Measurements from ENCODE around the gene NPAS2.
A peak's percentile ranks its signal among the peaks of the same experiment; 100 is the strongest.

NPAS2 gene

GRCh38 chr2:101026923-101027469 lies 207.1 kb downstream of the NPAS2 start:
- DNase-seq: no peak

DNA sequence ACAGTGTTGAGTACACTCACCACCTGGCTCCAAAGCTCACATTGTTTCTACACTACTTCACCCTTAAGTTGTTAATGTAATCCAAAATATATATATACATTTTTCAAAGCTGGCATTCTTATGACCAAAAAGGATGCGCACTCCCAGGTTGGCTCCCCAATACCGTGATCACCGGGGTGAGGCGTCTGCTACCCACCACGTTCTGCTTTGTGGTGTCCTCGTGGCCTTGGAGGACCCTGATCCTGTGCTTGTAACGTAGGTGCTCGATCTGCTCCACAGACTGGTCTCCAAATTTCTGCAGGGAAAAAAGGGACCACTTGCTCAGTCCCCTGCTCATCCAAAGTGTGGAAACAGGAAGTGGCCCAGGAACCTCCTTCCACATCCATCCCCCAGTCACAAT lies 207.9 kb downstream of the NPAS2 start:
- no peak for DNase-seq

GRCh38 chr2:101030866-101031554 lies 211.1 kb downstream of the NPAS2 start:
- DNase-seq: no peak

DNA sequence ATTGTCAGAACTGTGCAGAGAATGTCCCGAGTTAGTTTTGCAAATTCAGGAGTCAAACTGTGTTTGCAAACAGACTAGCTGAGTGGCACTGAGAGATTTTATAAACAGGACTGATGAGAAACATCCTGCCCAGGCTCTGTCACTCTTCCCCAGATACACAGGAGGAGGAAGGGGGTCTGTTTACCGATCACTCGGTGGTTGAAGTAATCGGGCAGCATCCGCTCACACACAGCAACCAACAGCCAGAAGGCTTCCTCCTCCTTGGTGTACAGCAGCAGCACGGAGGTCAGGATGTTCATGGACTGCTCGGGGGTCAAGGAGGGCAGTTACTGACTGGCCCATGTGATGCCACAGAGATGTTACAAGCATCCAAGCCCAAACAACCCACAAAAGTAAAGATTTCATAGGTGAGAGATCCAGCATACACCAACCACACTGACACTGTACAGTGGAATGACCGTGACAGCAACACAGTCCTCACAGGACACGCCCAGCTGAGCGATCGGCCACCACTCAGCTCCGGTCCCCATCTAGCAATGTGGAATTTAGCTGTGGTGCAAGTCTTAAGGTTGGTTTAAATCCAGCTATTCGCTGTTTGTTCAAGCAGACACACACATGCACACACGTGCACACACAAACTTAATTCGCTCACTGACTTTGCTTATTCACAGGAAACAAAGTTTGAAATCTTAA lies 212.3 kb downstream of the NPAS2 start:
- DNase-seq: no peak

DNA sequence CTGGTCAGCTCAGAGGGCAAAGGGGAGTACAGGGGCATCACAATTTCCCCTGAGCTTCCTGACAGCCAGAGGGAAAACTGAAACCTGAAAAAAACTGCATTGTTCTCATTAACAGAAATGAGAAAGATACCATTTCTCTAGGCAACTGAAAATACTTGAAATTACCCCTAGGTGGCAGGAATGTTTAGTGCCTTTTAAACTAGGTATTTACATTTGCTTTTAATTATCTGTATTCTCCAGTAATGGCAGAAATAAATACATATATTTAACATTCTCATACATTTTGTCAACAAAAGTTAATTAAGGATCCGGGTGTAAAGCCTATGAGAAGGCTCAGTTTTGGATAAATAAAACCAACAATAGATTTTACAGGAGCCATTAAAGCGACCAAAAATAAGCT lies 216.6 kb downstream of the NPAS2 start:
- DNase-seq: peak in 1 of 2 donors; percentile 12

DNA sequence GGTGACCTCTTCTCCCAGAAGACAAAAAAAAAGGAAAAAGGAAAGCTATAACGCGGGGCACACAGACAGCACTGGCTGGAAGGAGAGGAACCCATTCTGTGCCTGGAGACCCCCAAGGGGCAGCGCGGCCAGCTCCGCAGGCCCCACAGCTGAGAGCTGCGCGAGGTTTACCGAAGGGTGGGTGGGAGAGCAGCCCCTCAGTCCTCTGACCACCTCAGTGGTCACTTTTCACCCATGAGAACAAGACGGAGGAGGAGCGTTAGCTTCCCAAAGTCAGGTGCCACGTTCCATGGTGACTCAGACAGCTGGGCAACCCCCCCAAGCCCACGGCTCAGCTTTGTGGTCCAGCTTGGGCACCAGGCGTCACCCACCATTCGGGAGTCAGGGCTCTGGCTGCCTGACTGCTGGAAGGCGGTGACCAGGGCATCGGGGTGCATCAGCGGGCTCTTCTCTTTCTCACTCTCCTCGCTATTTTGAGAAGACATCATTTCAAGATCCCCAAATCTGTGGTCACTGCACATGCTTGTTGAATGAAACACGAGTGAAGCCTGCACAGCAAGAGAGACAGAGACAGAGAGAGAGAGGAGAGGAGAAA lies 217.3 kb downstream of the NPAS2 start:
- DNase-seq: no peak

DNA sequence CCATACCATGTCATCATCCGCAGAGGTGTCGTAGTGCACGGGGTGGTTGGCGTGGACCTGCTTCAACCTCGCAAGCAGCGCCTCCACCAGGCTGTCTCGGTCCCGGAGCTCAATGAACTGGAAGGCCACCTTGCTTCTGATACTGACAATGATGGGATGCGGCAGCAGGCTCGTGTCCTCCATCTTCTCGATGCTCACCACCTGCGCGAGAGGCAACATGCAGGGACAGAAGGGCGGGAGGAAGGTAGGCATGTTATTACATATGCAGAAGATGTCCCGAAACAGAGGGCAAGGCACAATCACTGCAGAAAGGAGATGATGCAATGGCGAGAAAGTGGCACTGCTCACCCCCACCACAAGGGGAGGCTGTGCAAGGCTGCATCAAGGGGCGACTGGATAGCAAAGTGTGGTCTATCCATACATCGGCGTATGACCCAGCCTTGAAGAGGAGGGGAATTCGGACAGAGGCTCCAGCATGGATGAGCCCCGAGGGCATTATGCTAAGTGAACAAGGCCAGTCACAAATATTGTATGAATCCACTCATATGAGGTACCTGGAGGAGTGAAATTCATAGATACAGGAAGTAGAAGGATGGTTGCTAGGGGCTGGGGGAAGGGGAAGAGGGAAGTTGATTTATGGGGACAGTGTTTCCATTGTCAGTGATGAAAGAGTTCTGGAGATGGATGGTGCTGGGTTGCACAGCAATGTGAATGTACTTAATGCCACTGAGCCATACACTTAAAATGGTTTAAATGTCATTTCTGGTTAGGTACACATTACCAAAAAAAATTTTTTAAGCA lies 218.7 kb downstream of the NPAS2 start:
- no peak for DNase-seq

DNA sequence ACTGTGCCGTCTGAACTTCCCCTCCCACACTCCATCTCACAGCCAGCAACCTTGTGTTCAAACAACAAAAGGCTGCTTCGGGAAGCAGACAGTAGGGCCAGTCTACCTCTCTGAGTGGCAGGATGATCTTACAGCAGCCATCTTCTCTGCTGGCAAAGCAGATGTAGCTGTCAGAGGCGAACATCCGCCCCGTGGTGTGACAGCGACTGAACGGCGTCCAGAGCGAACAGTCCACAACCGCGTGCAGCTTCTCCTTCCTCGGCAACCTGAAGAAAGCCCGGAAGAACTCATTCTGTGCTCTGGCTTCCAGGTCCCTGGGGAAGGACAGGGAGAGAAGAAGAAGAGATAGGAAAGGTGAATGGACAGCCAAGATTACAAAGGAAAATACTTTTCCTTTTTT lies 220.1 kb downstream of the NPAS2 start:
- no peak for DNase-seq

DNA sequence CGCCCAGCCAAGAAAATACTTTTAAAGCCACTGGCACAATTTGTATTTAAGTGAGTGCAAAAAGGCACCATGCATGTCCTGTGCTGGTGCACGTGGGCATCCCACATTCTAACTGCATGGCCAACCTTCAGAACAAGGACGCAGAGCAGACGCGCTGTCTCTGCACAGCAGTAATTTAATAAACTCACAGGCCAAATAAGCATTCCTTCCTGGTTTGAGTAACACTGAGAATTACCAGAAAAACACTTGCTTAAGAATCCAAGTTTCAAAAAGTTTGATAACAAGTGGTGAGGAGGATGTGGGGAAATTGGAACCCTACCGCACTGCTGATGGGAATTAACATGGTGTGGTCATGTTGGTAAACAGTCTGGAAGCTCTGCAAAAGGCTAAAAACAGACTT lies 220.8 kb downstream of the NPAS2 start:
- no peak for DNase-seq

- no peak for DNase-seq
Observed at GRCh38 chr2:101041413-101041812, 221.5 kb downstream of the NPAS2 start.

GRCh38 chr2:101045330-101045729 lies 225.4 kb downstream of the NPAS2 start:
- no peak for DNase-seq

All from CD4-positive, alpha-beta T cell treated with Interferon alpha-2 for 1 hour (primary cell).